H1 (cell line): ENCODE data around the gene CNGA4. TPM values are rescaled to one million over a fixed set of nuclear protein-coding genes. Genes with fewer than 3 reads are reported as not detected.

Source experiments
- CTCF ChIA-PET: fragments of 300-600 bp; sonication (Branson Sonifier 250); formaldehyde crosslinking; loops from one replicate; lab custom pipeline; 2021; ENCODE audit not compliant: partially characterized antibody; lab: Charles Lee
- POLR2A ChIA-PET: fragments of 300-600 bp; sonication (Branson Sonifier 250); formaldehyde crosslinking; loops from one replicate; lab custom pipeline; 2021; ENCODE audit warnings: inconsistent platforms; ENCODE audit not compliant: partially characterized antibody; lab: Charles Lee
- DNase-seq, 2 experiments: peaks; one replicate each; pipeline versions ENCODE4 v3.0.0 to v3.0.0-alpha.2; 2010 to 2022; ENCODE audit warnings: low spot score in 2 of 2, low read depth in 1 of 2, mixed read lengths in 1 of 2
- FAIRE-seq: peaks from 2 replicates; lab custom pipeline; 2011; peaks lifted over from hg19 to GRCh38; lab: Jason Lieb, UNC
- H2AFZ ChIP-seq: 2 replicates; pipeline ENCODE4 v1.8.1; 2012; ENCODE audit warnings: low read length, inconsistent platforms
- H2AK5ac ChIP-seq: 2 replicates; pipeline ENCODE4 v1.6.1; 2013; ENCODE audit warnings: low read depth, low read length
- H2BK120ac ChIP-seq: replicated peaks from 2 replicates; pipeline ENCODE3; 2013; ENCODE audit warnings: low read depth, low read length, inconsistent platforms
- H2BK12ac ChIP-seq: 2 replicates; pipeline ENCODE4 v1.6.1; 2013; ENCODE audit warnings: low read depth, low read length
- H2BK15ac ChIP-seq: 2 replicates; pipeline ENCODE4 v1.6.1; 2013; ENCODE audit warnings: low read length
- H2BK20ac ChIP-seq: 2 replicates; pipeline ENCODE4 v1.6.1; 2013; ENCODE audit warnings: low read length
- H2BK5ac ChIP-seq: 2 replicates; pipeline ENCODE4 v1.6.1; 2013; ENCODE audit warnings: low read depth, low read length
- H3K14ac ChIP-seq: 2 replicates; pipeline ENCODE4 v1.6.1; 2013; ENCODE audit warnings: inconsistent platforms; ENCODE audit not compliant: insufficient read length
- H3K18ac ChIP-seq: 2 replicates; pipeline ENCODE4 v1.6.1; 2013; ENCODE audit warnings: low read length; ENCODE audit errors: extremely low read depth
- H3K23ac ChIP-seq: 2 replicates; pipeline ENCODE4 v1.6.1; 2013; ENCODE audit warnings: inconsistent platforms; ENCODE audit not compliant: insufficient read length
- H3K23me2 ChIP-seq: 2 replicates; pipeline ENCODE4 v1.6.1; 2013; ENCODE audit warnings: low read depth, low read length
- H3K27ac ChIP-seq: 2 replicates; pipeline ENCODE4 v1.6.1; 2011; ENCODE audit warnings: low read depth, low read length, inconsistent platforms
- H3K27me3 ChIP-seq, 4 experiments: replicated peaks in 1 of 4; 1 replicate in 1 of 4; 2 replicates in 3 of 4; pipeline versions ENCODE4 v1.6.1 to v1.8.1; 2011 to 2013; ENCODE audit warnings: low read length in 3 of 4, mild to moderate bottlenecking in 3 of 4, inconsistent platforms in 2 of 4, mixed read lengths in 2 of 4, moderate library complexity in 1 of 4; ENCODE audit not compliant: control insufficient read depth in 3 of 4, insufficient read depth in 3 of 4; ENCODE audit errors: extremely low read depth in 1 of 4
- H3K36me3 ChIP-seq, 4 experiments: 2 replicates each; pipeline versions ENCODE4 v1.6.1 to v1.8.1; 2011 to 2013; ENCODE audit warnings: mild to moderate bottlenecking in 4 of 4, low read length in 3 of 4, moderate library complexity in 2 of 4, control low read depth in 1 of 4, inconsistent platforms in 1 of 4; ENCODE audit not compliant: insufficient read depth in 4 of 4, control insufficient read depth in 2 of 4
- H3K4ac ChIP-seq: replicated peaks from 2 replicates; pipeline ENCODE3; 2013; ENCODE audit warnings: low read length, low read depth, mixed read lengths, inconsistent platforms; ENCODE audit not compliant: insufficient read length
- H3K4me1 ChIP-seq, 4 experiments: replicated peaks in 1 of 4; 1 replicate in 1 of 4; 2 replicates in 3 of 4; pipeline versions ENCODE4 v1.6.1 to v1.8.1; 2011 to 2013; ENCODE audit warnings: low read length in 3 of 4, inconsistent platforms in 2 of 4, mixed read lengths in 1 of 4; ENCODE audit not compliant: insufficient read depth in 4 of 4, control insufficient read depth in 3 of 4
- H3K4me2 ChIP-seq, 2 experiments: 2 replicates each; pipeline versions ENCODE4 v1.6.1 to v1.8.1; 2011 to 2013; ENCODE audit warnings: low read depth in 2 of 2, low read length in 2 of 2, control low read depth in 1 of 2, inconsistent platforms in 1 of 2, mild to moderate bottlenecking in 1 of 2; ENCODE audit not compliant: insufficient read depth in 1 of 2
- H3K4me3 ChIP-seq, 4 experiments: fragments of 200-600, 300-600 bp in 1 of 4; sonication (generic), shearing (Covaris generic), sonication (Bioruptor Twin) in 1 of 4; 2 replicates each; pipeline versions ENCODE4 v1.5.1 to v1.8.1; 2011 to 2016; ENCODE audit warnings: low read length in 4 of 4, low read depth in 3 of 4, control low read depth in 2 of 4, inconsistent platforms in 2 of 4, mild to moderate bottlenecking in 2 of 4, mixed read lengths in 1 of 4, moderate library complexity in 1 of 4; ENCODE audit not compliant: insufficient read depth in 2 of 4; ENCODE audit errors: extremely low read depth in 1 of 4
- H3K56ac ChIP-seq: replicated peaks from 2 replicates; pipeline ENCODE3; 2013; ENCODE audit warnings: low read depth, mild to moderate bottlenecking, mixed read lengths, low read length, inconsistent platforms; ENCODE audit not compliant: insufficient read length
- H3K79me1 ChIP-seq: 2 replicates; pipeline ENCODE4 v1.6.1; 2013; ENCODE audit warnings: low read depth, low read length, control low read depth
- H3K79me2 ChIP-seq, 2 experiments: 2 replicates each; pipeline versions ENCODE4 v1.6.1 to v1.8.1; 2012 to 2013; ENCODE audit warnings: low read length in 2 of 2, mild to moderate bottlenecking in 2 of 2, inconsistent platforms in 1 of 2; ENCODE audit not compliant: insufficient read depth in 2 of 2, control insufficient read depth in 1 of 2
- H3K9ac ChIP-seq, 4 experiments: replicated peaks in 1 of 4; 1 replicate in 1 of 4; 2 replicates in 3 of 4; pipeline versions ENCODE4 v1.6.1 to v1.8.1; 2011 to 2013; ENCODE audit warnings: low read depth in 3 of 4, low read length in 3 of 4, control low read depth in 2 of 4, mild to moderate bottlenecking in 2 of 4, moderate library complexity in 2 of 4, inconsistent platforms in 1 of 4; ENCODE audit errors: extremely low read depth in 1 of 4
- H3K9me3 ChIP-seq, 2 experiments: 2 replicates each; pipeline versions ENCODE4 v1.6.1 to v1.8.1; 2012 to 2013; ENCODE audit warnings: mild to moderate bottlenecking in 2 of 2, moderate library complexity in 2 of 2, control low read depth in 1 of 2, inconsistent platforms in 1 of 2, low read depth in 1 of 2, low read length in 1 of 2, mixed read lengths in 1 of 2; ENCODE audit not compliant: insufficient read depth in 2 of 2
- H4K20me1 ChIP-seq, 2 experiments: replicated peaks in 1 of 2; 2 replicates each; pipeline versions ENCODE3 to v1.8.1; 2011 to 2013; ENCODE audit warnings: inconsistent platforms in 2 of 2, low read length in 2 of 2, mild to moderate bottlenecking in 1 of 2; ENCODE audit not compliant: insufficient read depth in 2 of 2, control insufficient read depth in 1 of 2
- H4K5ac ChIP-seq: 2 replicates; pipeline ENCODE4 v1.6.1; 2013; ENCODE audit warnings: low read length, low read depth, mixed read lengths, inconsistent platforms; ENCODE audit not compliant: insufficient read length
- H4K8ac ChIP-seq: 2 replicates; pipeline ENCODE4 v1.8.0; 2013; ENCODE audit warnings: mild to moderate bottlenecking, moderate library complexity, low read length, inconsistent platforms; ENCODE audit not compliant: insufficient read depth; ENCODE audit errors: extremely low read depth
- H4K91ac ChIP-seq: replicated peaks from 2 replicates; pipeline ENCODE3; 2013; ENCODE audit warnings: low read length, mixed read lengths, inconsistent platforms; ENCODE audit not compliant: insufficient read length
- HDAC2 ChIP-seq, 2 experiments: fragments of 300-600 bp in 1 of 2; sonication (generic) in 1 of 2; IDR thresholded peaks; 2 replicates each; pipeline ENCODE4 v1.6.1; 2011 to 2012; ENCODE audit warnings: low read depth in 2 of 2, low read length in 2 of 2, mild to moderate bottlenecking in 2 of 2, moderate library complexity in 2 of 2, borderline replicate concordance in 1 of 2, inconsistent platforms in 1 of 2
- HDAC6 ChIP-seq: IDR thresholded peaks from one replicate; pipeline ENCODE4 v1.7.1; 2012; ENCODE audit warnings: low read depth, mild to moderate bottlenecking, inconsistent platforms, low read length, moderate library complexity
- NANOG ChIP-seq: IDR thresholded peaks from 2 replicates; pipeline ENCODE4 v1.6.1; 2011; ENCODE audit warnings: low read length, low read depth, mild to moderate bottlenecking, inconsistent platforms; ENCODE audit not compliant: insufficient read depth, poor library complexity, severe bottlenecking
- RNF2 ChIP-seq: fragments of 200-900, 300-1000 bp; sonication (generic); IDR thresholded peaks from 2 replicates; pipeline ENCODE4 v1.7.1; 2016; ENCODE audit warnings: borderline replicate concordance, low read depth, mild to moderate bottlenecking, antibody characterized with exemption, low read length; ENCODE audit not compliant: poor library complexity, severe bottlenecking; ENCODE audit errors: missing control alignments
- WGBS, 2 experiments: shearing (Covaris generic) in 1 of 2; methylation state at CpG; one replicate each; pipeline versions ENCODE4 v1.1.6 to v1.1.7; 2013 to 2015; ENCODE audit warnings: low lambda C conversion rate in 2 of 2, mixed read lengths in 2 of 2, inconsistent platforms in 1 of 2, low coverage in 1 of 2, missing lambda C conversion rate in 1 of 2; ENCODE audit not compliant: insufficient replicate concordance in 2 of 2, insufficient coverage in 1 of 2, insufficient read length in 1 of 2; ENCODE audit errors: extremely low coverage in 1 of 2, missing lambda C conversion rate in 1 of 2; 5-methylcytosine and 5-hydroxymethylcytosine counted together
- polyA plus RNA-seq, 7 experiments: library from polyadenylated mRNA; depleted of rRNA in 3 of 7; stranded (reverse) in 5 of 7; unstranded in 2 of 7; fragments of >200 nt in 5 of 7; fragments of 200-250 nt in 2 of 7; gene quantifications; 1 replicate in 5 of 7; 2 replicates in 1 of 7; 4 replicates in 1 of 7; pipeline versions ENCODE4 v1.2.1 to v1.2.3, GENCODE V29; 2011 to 2013; ENCODE audit warnings: missing spikeins in 2 of 7, mixed read lengths in 2 of 7
- total RNA-seq: library from RNA; stranded (reverse); fragmentation: NEBNext Ultra II Directional; extraction: Animal tissue kit (Norgen Biotek cat#: 25700); gene quantifications from 2 replicates; pipeline ENCODE4 v1.2.1, GENCODE V29; 2021
- TF ChIP-seq, protein P1 (sequence below): IDR thresholded peaks from 2 replicates; pipeline ENCODE4 v1.6.1; 2012; ENCODE audit warnings: inconsistent platforms

CNGA4 gene
- total and polyA plus RNA-seq, 2 of the 8 experiments (the other 6 are each of a cell fraction or from before 2014, with no cell fraction given), result 0.29 TPM; not detected in 1

DNA sequence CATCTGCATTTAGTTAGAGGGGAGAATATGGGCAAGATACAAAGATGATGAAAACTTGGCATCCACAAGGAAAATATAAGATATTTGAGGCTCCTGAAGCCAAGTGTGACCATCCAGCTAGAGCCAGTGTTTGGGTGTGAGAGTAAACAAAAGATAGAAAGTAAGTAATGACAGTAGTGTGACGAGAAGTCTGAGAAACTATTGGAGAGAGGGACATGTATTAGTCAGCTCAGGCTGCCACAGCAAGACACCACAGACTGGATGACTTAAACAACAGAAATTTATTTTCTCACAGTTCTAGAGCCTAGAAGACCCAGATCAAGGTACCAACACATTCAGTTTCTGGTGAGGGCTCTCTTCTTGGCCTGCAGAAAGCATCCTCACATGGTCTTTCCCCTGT is 14.3 kb downstream of the CNGA4 start:
- H2AK5ac ChIP-seq, result no peak overlapping the region
- TF ChIP-seq NANOG, result no peak
- TF ChIP-seq RNF2, result no peak
- TF ChIP-seq HDAC2 (IDR thresholded peaks at IDR 0.05; ENCODE audit: borderline replicate concordance in 1 of 2, low read depth in 2 of 2, low read length in 2 of 2), result no peak
- TF ChIP-seq HDAC6, result no peak
- TF ChIP-seq, protein P1, sequence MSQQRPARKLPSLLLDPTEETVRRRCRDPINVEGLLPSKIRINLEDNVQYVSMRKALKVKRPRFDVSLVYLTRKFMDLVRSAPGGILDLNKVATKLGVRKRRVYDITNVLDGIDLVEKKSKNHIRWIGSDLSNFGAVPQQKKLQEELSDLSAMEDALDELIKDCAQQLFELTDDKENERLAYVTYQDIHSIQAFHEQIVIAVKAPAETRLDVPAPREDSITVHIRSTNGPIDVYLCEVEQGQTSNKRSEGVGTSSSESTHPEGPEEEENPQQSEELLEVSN, result no peak

More for the DNA sequence above, 14.3 kb downstream of the CNGA4 start:
- Histone ChIP-seq H4K8ac (no peak overlapping the region), H4K5ac (no peak overlapping the region), H2BK120ac (no peak overlapping the region), H3K4me1 (no peaks in the 10 kb centered on the region), H2AFZ (no peak overlapping the region), H3K79me2 (no peaks in the 10 kb centered on the region), H3K4me3 (no peak overlapping the region), H3K56ac (no peak overlapping the region), H3K9ac (no peak overlapping the region), H3K79me1 (no peaks in the 10 kb centered on the region), H4K91ac (no peak overlapping the region), H2BK12ac (no peak overlapping the region), H3K27me3 (peaks cover 3 to 18% (median 9%) of the 10 kb centered on the region in 4 experiments), H3K18ac (no peak overlapping the region), H4K20me1 (no peaks in the 10 kb centered on the region), H3K14ac (no peak overlapping the region), H3K4ac (no peak overlapping the region), H3K9me3 (no peaks in the 10 kb centered on the region), H3K23me2 (no peaks in the 10 kb centered on the region), H3K4me2 (no peak overlapping the region), H3K23ac (no peak overlapping the region), H2BK15ac (no peak overlapping the region), H3K36me3 (no peaks in the 10 kb centered on the region), H2BK5ac (no peak overlapping the region), H2BK20ac (no peak overlapping the region), H3K27ac (no peak overlapping the region)
- FAIRE-seq (no peak), DNase-seq (no peak)
- ChIA-PET CTCF (interaction anchor here (0.6 to 14.4 kb wide), 13 partner anchors 9 to 261 kb away, joined by 3 to 166 read pairs (median 57); partner anchors contain the start of genes CAVIN3 and CCKBR), POLR2A (interaction anchor here (1.3 to 1.5 kb wide), 2 partner anchors 45 to 64 kb away, joined by 3 read pairs; no protein-coding TSS in a partner anchor)
- WGBS, 2 experiments, result 77% methylated on average over 1 of the region's 1 CpG; no CpG with 5 or more reads in 1 of the 2 experiments
